ENCODE results near the gene SLC9A3.

DNA sequence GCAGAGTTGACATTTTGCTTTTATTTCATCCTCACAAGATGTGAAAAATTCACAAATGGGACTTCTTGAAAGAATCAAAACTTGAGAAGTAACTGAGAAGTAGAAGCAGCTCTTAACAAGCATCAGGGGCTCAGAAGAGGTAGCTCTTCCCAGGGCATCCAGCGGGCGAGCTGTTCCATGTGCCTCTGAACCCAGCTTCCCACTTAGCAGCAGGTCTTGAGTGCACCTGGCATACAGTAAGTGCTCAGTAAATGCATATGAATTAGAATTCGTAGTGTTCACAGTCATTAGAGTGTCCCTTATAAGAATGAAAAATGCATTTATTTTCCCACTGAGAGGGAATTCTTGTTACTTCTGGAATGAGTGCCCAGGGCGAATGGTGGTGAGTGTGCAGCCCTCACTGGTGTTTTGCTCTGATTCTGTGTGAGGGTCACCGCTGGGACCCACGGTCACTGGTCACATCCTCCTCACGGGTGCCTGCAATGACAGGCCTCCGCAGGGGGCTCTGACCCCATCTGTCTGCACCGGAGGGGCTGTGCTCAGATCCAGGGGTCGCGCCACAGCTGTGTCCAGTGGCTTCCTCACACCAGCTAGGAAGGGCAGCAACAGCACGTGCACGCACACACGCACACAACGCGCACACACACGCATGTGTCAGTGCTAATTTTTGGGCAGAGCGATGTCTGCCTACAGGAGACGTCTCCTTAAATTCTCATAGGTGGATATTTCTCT, 54.3 kb downstream of the SLC9A3 start:
- TF ChIP-seq, protein P1, sequence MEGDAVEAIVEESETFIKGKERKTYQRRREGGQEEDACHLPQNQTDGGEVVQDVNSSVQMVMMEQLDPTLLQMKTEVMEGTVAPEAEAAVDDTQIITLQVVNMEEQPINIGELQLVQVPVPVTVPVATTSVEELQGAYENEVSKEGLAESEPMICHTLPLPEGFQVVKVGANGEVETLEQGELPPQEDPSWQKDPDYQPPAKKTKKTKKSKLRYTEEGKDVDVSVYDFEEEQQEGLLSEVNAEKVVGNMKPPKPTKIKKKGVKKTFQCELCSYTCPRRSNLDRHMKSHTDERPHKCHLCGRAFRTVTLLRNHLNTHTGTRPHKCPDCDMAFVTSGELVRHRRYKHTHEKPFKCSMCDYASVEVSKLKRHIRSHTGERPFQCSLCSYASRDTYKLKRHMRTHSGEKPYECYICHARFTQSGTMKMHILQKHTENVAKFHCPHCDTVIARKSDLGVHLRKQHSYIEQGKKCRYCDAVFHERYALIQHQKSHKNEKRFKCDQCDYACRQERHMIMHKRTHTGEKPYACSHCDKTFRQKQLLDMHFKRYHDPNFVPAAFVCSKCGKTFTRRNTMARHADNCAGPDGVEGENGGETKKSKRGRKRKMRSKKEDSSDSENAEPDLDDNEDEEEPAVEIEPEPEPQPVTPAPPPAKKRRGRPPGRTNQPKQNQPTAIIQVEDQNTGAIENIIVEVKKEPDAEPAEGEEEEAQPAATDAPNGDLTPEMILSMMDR (conservative IDR thresholded peaks at IDR 0.05; ENCODE audit: low read depth, low read length) = no peak
- TF ChIP-seq EZH2 (IDR thresholded peaks at IDR 0.05; ENCODE audit: borderline replicate concordance, low read depth, low read length, poor library complexity, severe bottlenecking) = no peak

All from A673 (cell line).